Thyroid gland (tissue), 4 donors: ENCODE data around the gene ANAPC1.
"Not testable (repeated sequence)": the region's sequence is repeated elsewhere in the genome, so short reads cannot be mapped to it uniquely, and the experiment has no call there.

Experiments used
- CTCF ChIP-seq, 6 experiments: fragments of 200-600 bp in 3 of 6; fragments of 450-650 bp in 3 of 6; sonication (generic) in 3 of 6; IDR thresholded peaks; one replicate each; pipeline ENCODE4 v1.5.1; 2016 to 2019; ENCODE audit warnings: antibody characterized with exemption in 6 of 6, mild to moderate bottlenecking in 2 of 6, inconsistent platforms in 1 of 6, moderate library complexity in 1 of 6
- POLR2A ChIP-seq, 2 donors: fragments of 450-650 bp; IDR thresholded peaks; one replicate each; pipeline ENCODE4 v1.6.1; 2017; ENCODE audit warnings: antibody characterized with exemption in 2 of 2, mild to moderate bottlenecking in 2 of 2, moderate library complexity in 1 of 2

DNA sequence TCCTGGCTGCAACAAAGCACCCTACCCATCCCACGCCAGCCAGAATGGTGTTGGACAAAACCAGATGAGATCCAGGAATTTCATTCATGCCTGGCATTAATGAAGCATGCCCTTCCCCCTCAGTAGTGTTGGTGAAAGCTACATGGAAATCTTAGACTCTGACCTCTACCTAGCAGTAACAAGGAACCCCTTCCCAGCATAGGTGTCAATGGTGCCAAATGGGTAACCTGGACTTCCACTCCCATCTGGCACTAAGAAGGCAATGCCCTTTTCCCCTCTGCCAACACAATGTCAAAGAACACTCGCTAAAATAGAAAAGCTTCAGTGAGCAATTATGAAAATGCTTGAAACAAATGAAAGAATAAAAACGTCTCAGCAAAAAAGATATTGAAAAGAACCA, 131.5 kb downstream of the ANAPC1 start:
- not testable (repeated sequence) for TF ChIP-seq CTCF, POLR2A (IDR thresholded peaks at IDR 0.05)
